HG02938 (cell line): Measurements from ENCODE around the gene SORL1-AS1.
"Not testable (repeated sequence)": the region's sequence is repeated elsewhere in the genome, so short reads cannot be mapped to it uniquely, and the experiment has no call there.

Experiments used
- ATAC-seq: cut with Tn5 transposase; IDR thresholded peaks from one replicate; pipeline ENCODE4 v1.9.1; 2021; ENCODE audit warnings: mild to moderate bottlenecking, moderate library complexity; ENCODE audit not compliant: unreplicated experiment

SORL1-AS1 gene

GRCh38 chr11:121431820-121432526 lies 20.8 kb downstream of the SORL1-AS1 start:
- ATAC-seq, result no peak

- ATAC-seq, result no peak
These were observed 23.2 kb downstream of the SORL1-AS1 start for GRCh38 chr11:121429556-121429955.

GRCh38 chr11:121427400-121427744 lies 25.4 kb downstream of the SORL1-AS1 start:
- no peak for ATAC-seq

GRCh38 chr11:121426476-121427399 lies 26.0 kb downstream of the SORL1-AS1 start:
- ATAC-seq, result no peak

- ATAC-seq, result no peak
These were observed 26.9 kb downstream of the SORL1-AS1 start for GRCh38 chr11:121425828-121426227.

GRCh38 chr11:121422675-121423074 lies 30.1 kb downstream of the SORL1-AS1 start:
- ATAC-seq, result peak; percentile 37

- ATAC-seq, result no peak
These were observed 31.4 kb downstream of the SORL1-AS1 start for GRCh38 chr11:121421149-121421901.

GRCh38 chr11:121420398-121420797 lies 32.4 kb downstream of the SORL1-AS1 start:
- ATAC-seq, result no peak

- no peak for ATAC-seq
These were observed 32.9 kb downstream of the SORL1-AS1 start for GRCh38 chr11:121419836-121420235.

GRCh38 chr11:121418625-121419114 lies 34.1 kb downstream of the SORL1-AS1 start:
- peak; percentile 32 for ATAC-seq

GRCh38 chr11:121417607-121418006 lies 35.2 kb downstream of the SORL1-AS1 start:
- no peak for ATAC-seq

GRCh38 chr11:121417055-121417551 lies 35.7 kb downstream of the SORL1-AS1 start:
- ATAC-seq, result peak; percentile 60

- no peak for ATAC-seq
These were observed 36.9 kb downstream of the SORL1-AS1 start for GRCh38 chr11:121415856-121416255.

GRCh38 chr11:121414141-121414913 lies 38.4 kb downstream of the SORL1-AS1 start:
- ATAC-seq, result no peak

- ATAC-seq, result no peak
These were observed 39.9 kb downstream of the SORL1-AS1 start for GRCh38 chr11:121412711-121413415.

- ATAC-seq, result no peak
These were observed 40.7 kb downstream of the SORL1-AS1 start for GRCh38 chr11:121412000-121412587.

GRCh38 chr11:121411330-121411729 lies 41.4 kb downstream of the SORL1-AS1 start:
- ATAC-seq, result not testable (repeated sequence)

- ATAC-seq, result not testable (repeated sequence)
These were observed 42.7 kb downstream of the SORL1-AS1 start for GRCh38 chr11:121410041-121410440.

GRCh38 chr11:121408830-121409229 lies 43.9 kb downstream of the SORL1-AS1 start:
- no peak for ATAC-seq
